IMR-90 (cell line): ENCODE data around the gene TEDC2. TPM values are rescaled to one million over a fixed set of nuclear protein-coding genes. Genes with fewer than 3 reads are reported as not detected.

Experiments used
- ATAC-seq: fragments of 200-7000 bp; cut with Tn5 transposase; 2 replicates; pipeline ENCODE4 v1.9.1; 2020; ENCODE audit warnings: low read depth, mild to moderate bottlenecking, moderate library complexity
- BruUV-seq: library from RNA; stranded (reverse); fragments of 400-500 nt; replicated peaks from 2 replicates; lab custom pipeline; 2021; lab: Mats Ljungman, UMichigan
- CTCF ChIA-PET: fragments of 300-600 bp; formaldehyde crosslinking; extraction: SDS; loops from one replicate; lab custom pipeline; 2021; ENCODE audit warnings: antibody characterized with exemption; lab: Yijun Ruan, JAX
- POLR2A ChIA-PET: fragments of 300-600 bp; sonication (Branson Sonifier 250); formaldehyde crosslinking; loops from one replicate; lab custom pipeline; 2022; ENCODE audit warnings: antibody characterized with exemption; ENCODE audit not compliant: unreplicated experiment; lab: Charles Lee
- DNase-seq: peaks from one replicate; pipeline ENCODE4 v3.0.0; 2013
- H2AFZ ChIP-seq: replicated peaks from 2 replicates; pipeline ENCODE3; 2013; ENCODE audit warnings: low read length, mild to moderate bottlenecking; ENCODE audit not compliant: poor library complexity
- H2AK5ac ChIP-seq: 2 replicates; pipeline ENCODE4 v1.6.1; 2013; ENCODE audit warnings: low read depth, low read length, inconsistent platforms
- H2AK9ac ChIP-seq: replicated peaks from 2 replicates; pipeline ENCODE3; 2013; ENCODE audit warnings: mild to moderate bottlenecking, low read depth, low read length, moderate library complexity; ENCODE audit not compliant: poor library complexity
- H2BK120ac ChIP-seq: 2 replicates; pipeline ENCODE4 v1.6.1; 2013; ENCODE audit warnings: low read depth, low read length, inconsistent platforms
- H2BK15ac ChIP-seq: 3 replicates; pipeline ENCODE4 v1.6.1; 2013; ENCODE audit warnings: low read depth, low read length, inconsistent platforms
- H2BK20ac ChIP-seq: 2 replicates; pipeline ENCODE4 v1.6.1; 2013; ENCODE audit warnings: low read depth, mild to moderate bottlenecking, inconsistent platforms, low read length, moderate library complexity
- H2BK5ac ChIP-seq: 2 replicates; pipeline ENCODE4 v1.6.1; 2013; ENCODE audit warnings: mild to moderate bottlenecking, low read depth, low read length, inconsistent platforms; ENCODE audit not compliant: poor library complexity, severe bottlenecking
- H3K14ac ChIP-seq: replicated peaks from 2 replicates; pipeline ENCODE4 v1.6.1; 2013; ENCODE audit warnings: low read depth, low read length, inconsistent platforms
- H3K18ac ChIP-seq: 2 replicates; pipeline ENCODE4 v1.6.1; 2013; ENCODE audit warnings: low read depth, low read length, control low read depth
- H3K23ac ChIP-seq: 2 replicates; pipeline ENCODE4 v1.6.1; 2013; ENCODE audit warnings: low read depth, low read length, inconsistent platforms
- H3K27ac ChIP-seq: 2 replicates; pipeline ENCODE4 v1.5.1; 2013; ENCODE audit warnings: mild to moderate bottlenecking, control low read depth, low read length; ENCODE audit not compliant: insufficient read depth
- H3K27me3 ChIP-seq: 2 replicates; pipeline ENCODE4 v1.6.1; 2013; ENCODE audit warnings: low read length; ENCODE audit not compliant: control insufficient read depth, insufficient read depth
- H3K36me3 ChIP-seq: 2 replicates; pipeline ENCODE4 v1.6.1; 2013; ENCODE audit warnings: low read length, mixed read lengths; ENCODE audit not compliant: control insufficient read depth, insufficient read depth
- H3K4ac ChIP-seq: 2 replicates; pipeline ENCODE4 v1.6.1; 2013; ENCODE audit warnings: low read depth, low read length, inconsistent platforms
- H3K4me1 ChIP-seq: 2 replicates; pipeline ENCODE4 v1.6.1; 2013; ENCODE audit warnings: low read length, mixed read lengths; ENCODE audit not compliant: control insufficient read depth, insufficient read depth
- H3K4me2 ChIP-seq: 2 replicates; pipeline ENCODE4 v1.6.1; 2013; ENCODE audit warnings: low read depth, mild to moderate bottlenecking, control low read depth, low read length, moderate library complexity
- H3K4me3 ChIP-seq: 2 replicates; pipeline ENCODE4 v1.5.1; 2013; ENCODE audit warnings: low read depth, mild to moderate bottlenecking, control low read depth, low read length, moderate library complexity; ENCODE audit not compliant: insufficient read depth
- H3K56ac ChIP-seq: 2 replicates; pipeline ENCODE4 v1.6.1; 2013; ENCODE audit warnings: low read length, inconsistent platforms; ENCODE audit not compliant: insufficient read depth; ENCODE audit errors: extremely low read depth
- H3K79me1 ChIP-seq, 2 experiments: 2 replicates each; pipeline ENCODE4 v1.6.1; 2013; ENCODE audit warnings: low read length in 2 of 2, inconsistent platforms in 1 of 2, low read depth in 1 of 2
- H3K9ac ChIP-seq: 2 replicates; pipeline ENCODE4 v1.6.1; 2013; ENCODE audit warnings: low read depth, low read length, control low read depth
- H3K9me1 ChIP-seq: 2 replicates; pipeline ENCODE4 v1.6.1; 2013; ENCODE audit warnings: low read length, inconsistent platforms; ENCODE audit not compliant: insufficient read depth
- H3K9me3 ChIP-seq: 2 replicates; pipeline ENCODE4 v1.6.1; 2013; ENCODE audit warnings: low read length; ENCODE audit not compliant: control insufficient read depth, insufficient read depth
- H4K20me1 ChIP-seq: 2 replicates; pipeline ENCODE4 v1.6.1; 2013; ENCODE audit warnings: low read length, inconsistent platforms; ENCODE audit not compliant: insufficient read depth
- H4K5ac ChIP-seq: 2 replicates; pipeline ENCODE4 v1.6.1; 2013; ENCODE audit warnings: mild to moderate bottlenecking, low read depth, low read length, control low read depth
- H4K8ac ChIP-seq, 2 experiments: 2 replicates each; pipeline ENCODE4 v1.6.1; 2013; ENCODE audit warnings: low read depth in 2 of 2, low read length in 2 of 2, control low read depth in 1 of 2, inconsistent platforms in 1 of 2
- H4K91ac ChIP-seq: 2 replicates; pipeline ENCODE4 v1.6.1; 2013; ENCODE audit warnings: low read depth, low read length, inconsistent platforms; ENCODE audit not compliant: insufficient read depth
- BHLHE40 ChIP-seq: fragments of 150-350 bp; IDR thresholded peaks from 2 replicates; pipeline ENCODE4 v1.6.1; 2016; ENCODE audit warnings: mild to moderate bottlenecking, low read depth, low read length
- CHD1 ChIP-seq: IDR thresholded peaks from 2 replicates; pipeline ENCODE4 v1.6.1; 2012; ENCODE audit warnings: low read depth, low read length, improper control_type of control experiment
- FOS ChIP-seq: fragments of 150-350 bp; IDR thresholded peaks from 2 replicates; pipeline ENCODE4 v1.6.1; 2016; ENCODE audit warnings: low read depth, low read length
- MAZ ChIP-seq: IDR thresholded peaks from 2 replicates; pipeline ENCODE4 v1.6.1; 2012; ENCODE audit warnings: low read depth, mild to moderate bottlenecking, low read length, improper control_type of control experiment, moderate library complexity, borderline replicate concordance
- NFE2L2 ChIP-seq: fragments of 150-350 bp; IDR thresholded peaks from 2 replicates; pipeline ENCODE4 v1.6.1; 2016; ENCODE audit warnings: low read depth, mild to moderate bottlenecking, low read length
- POLR2A ChIP-seq: IDR thresholded peaks from 2 replicates; pipeline ENCODE4 v1.6.1; 2012; ENCODE audit warnings: mild to moderate bottlenecking, low read depth, low read length
- RAD21 ChIP-seq: IDR thresholded peaks from 2 replicates; pipeline ENCODE4 v1.6.1; 2012; ENCODE audit warnings: low read length, improper control_type of control experiment
- RFX5 ChIP-seq: IDR thresholded peaks from 2 replicates; pipeline ENCODE4 v1.8.0; 2012; ENCODE audit warnings: low read depth, mild to moderate bottlenecking, low read length, moderate library complexity
- USF2 ChIP-seq: fragments of 150-350 bp; IDR thresholded peaks from 2 replicates; pipeline ENCODE4 v1.6.1; 2017; ENCODE audit warnings: mild to moderate bottlenecking, antibody characterized with exemption, low read length, low read depth
- WGBS, 2 experiments: methylation state at CpG; one replicate each; pipeline versions ENCODE4 v1.1.5 to v1.1.7; 2013; ENCODE audit warnings: missing lambda C conversion rate in 2 of 2; ENCODE audit not compliant: insufficient read length in 1 of 2; ENCODE audit errors: extremely low coverage in 2 of 2; 5-methylcytosine and 5-hydroxymethylcytosine counted together
- dilution Hi-C: fragments of 300-500 bp; cut with HindIII; formaldehyde crosslinking; loops from one replicate; pipeline ENCODE4 v1.14.3; 2018; ENCODE audit warnings: low sequenced_read_pairs; ENCODE audit not compliant: unreplicated experiment
- in situ Hi-C: fragments of 300-500 bp; cut with MboI; formaldehyde crosslinking; loops from 3 replicates; pipeline ENCODE4 v1.14.3; 2019; ENCODE audit warnings: low sequenced_read_pairs, inconsistent platforms, mixed read lengths
- intact Hi-C: fragments of 100-400 bp; cut with micrococcal nuclease; formaldehyde crosslinking; loops from 2 replicates; pipeline ENCODE4 v1.10.0; 2022
- polyA plus RNA-seq, 3 experiments: library from polyadenylated mRNA; depleted of rRNA; stranded (reverse); fragments of >200 nt; gene quantifications; 2 replicates each; pipeline ENCODE4 v1.2.3, GENCODE V29; 2012; ENCODE audit warnings: low replicate concordance in 1 of 3
- total RNA-seq: library from RNA; depleted of rRNA; stranded (reverse); fragments of >200 nt; gene quantifications from 2 replicates; pipeline ENCODE4 v1.2.3, GENCODE V29; 2012

The TEDC2 gene
- total and polyA plus RNA-seq, 2 of the 4 experiments (the other 2 are of a cell fraction): 3.6 to 7.3 TPM

- TF ChIP-seq RFX5 (no peak), POLR2A (no peak), CHD1 (no peak), BHLHE40 (no peak), RAD21 (no peak), MAZ (no peak), NFE2L2 (no peak), USF2 (no peak), FOS (no peak)
- 97% methylated on average over 5 of the region's 12 CpGs; no CpG with 5 or more reads in 1 of the 2 experiments for WGBS, 2 experiments
- Histone ChIP-seq H2BK20ac (no peak overlapping the region), H2BK15ac (no peak overlapping the region), H3K23ac (no peak overlapping the region), H3K4me3 (no peak overlapping the region), H3K27ac (no peak overlapping the region), H3K27me3 (no peaks in the 10 kb centered on the region), H3K56ac (no peak overlapping the region), H3K14ac (no peak overlapping the region), H4K8ac (no peak overlapping the region), H3K18ac (no peak overlapping the region), H4K20me1 (peaks cover 23% of the 10 kb centered on the region), H3K36me3 (no peaks in the 10 kb centered on the region), H3K9me1 (peaks cover 6% of the 10 kb centered on the region; the same call in 1 of the 2 replicates), H3K4ac (no peak overlapping the region), H2AFZ (no peak overlapping the region), H3K79me1 (peaks cover 30 to 74% of the 10 kb centered on the region in 2 experiments), H3K4me2 (no peak overlapping the region), H3K4me1 (peaks cover 16% of the 10 kb centered on the region), H4K5ac (no peak overlapping the region), H3K9me3 (no peaks in the 10 kb centered on the region), H4K91ac (no peak overlapping the region), H2AK9ac (no peak overlapping the region), H2AK5ac (no peak overlapping the region), H3K9ac (no peak overlapping the region), H2BK120ac (no peak overlapping the region), H2BK5ac (no peak overlapping the region)
- in situ Hi-C loops: no loop called here
- POLR2A ChIA-PET: no interaction called here
- CTCF ChIA-PET: no interaction called here
- DNase-seq (no peak), ATAC-seq (no peak)
- no TSS peak for BruUV-seq
- dilution Hi-C loops: no loop called here
- intact Hi-C loops: no loop called here
These were observed 21.0 kb downstream of the TEDC2 start for GRCh38 chr16:2480948-2481347.
